HG03460 (cell line): ENCODE results near the gene BORCS5.

Experiments
- ATAC-seq: cut with Tn5 transposase; IDR thresholded peaks from one replicate; pipeline ENCODE4 v1.9.1; 2021; ENCODE audit not compliant: unreplicated experiment

The BORCS5 gene

GRCh38 chr12:12427568-12427967, 70.7 kb downstream of the BORCS5 start:
- ATAC-seq, result no peak

GRCh38 chr12:12428047-12428446, 71.2 kb downstream of the BORCS5 start:
- ATAC-seq, result no peak

- no peak for ATAC-seq
Measured at GRCh38 chr12:12428961-12429657, 72.2 kb downstream of the BORCS5 start.

GRCh38 chr12:12432364-12432763, 75.5 kb downstream of the BORCS5 start:
- no peak for ATAC-seq

GRCh38 chr12:12433203-12433731, 76.4 kb downstream of the BORCS5 start:
- no peak for ATAC-seq

- ATAC-seq, result no peak
Measured at GRCh38 chr12:12436831-12437345, 80.0 kb downstream of the BORCS5 start.

GRCh38 chr12:12439636-12440035, 82.8 kb downstream of the BORCS5 start:
- ATAC-seq, result no peak

- no peak for ATAC-seq
Measured at GRCh38 chr12:12440784-12441428, 84.0 kb downstream of the BORCS5 start.

GRCh38 chr12:12441429-12441807, 84.5 kb downstream of the BORCS5 start:
- ATAC-seq, result no peak

- ATAC-seq, result peak; percentile 45
Measured at GRCh38 chr12:12441843-12442461, 85.1 kb downstream of the BORCS5 start.

GRCh38 chr12:12442548-12443071, 85.7 kb downstream of the BORCS5 start:
- no peak for ATAC-seq

GRCh38 chr12:12443431-12443878, 86.6 kb downstream of the BORCS5 start:
- ATAC-seq, result no peak

- ATAC-seq, result no peak
Measured at GRCh38 chr12:12445165-12445881, 88.4 kb downstream of the BORCS5 start.

- no peak for ATAC-seq
Measured at GRCh38 chr12:12445882-12446181, 89.0 kb downstream of the BORCS5 start.

- ATAC-seq, result no peak
Measured at GRCh38 chr12:12446786-12447185, 89.9 kb downstream of the BORCS5 start.

- no peak for ATAC-seq
Measured at GRCh38 chr12:12447236-12447635, 90.4 kb downstream of the BORCS5 start.

- ATAC-seq, result no peak
Measured at GRCh38 chr12:12447837-12448236, 91.0 kb downstream of the BORCS5 start.

- ATAC-seq, result no peak
Measured at GRCh38 chr12:12449533-12450025, 92.7 kb downstream of the BORCS5 start.

- ATAC-seq, result no peak
Measured at GRCh38 chr12:12450043-12450471, 93.2 kb downstream of the BORCS5 start.

- no peak for ATAC-seq
Measured at GRCh38 chr12:12451098-12451497, 94.2 kb downstream of the BORCS5 start.
